Body of pancreas (tissue), 4 donors: Measurements from ENCODE around the gene AGR2. TPM values are rescaled to one million over a fixed set of nuclear protein-coding genes. Genes with fewer than 3 reads are reported as not detected.
A peak's percentile ranks its signal among the peaks of the same experiment; 100 is the strongest.

Experiments used
- ATAC-seq: fragments of 150-250 bp; one replicate; pipeline ENCODE4 v1.9.1; 2016
- DNase-seq, 4 donors: peaks; one replicate each; pipeline ENCODE4 v3.0.0-alpha.2; 2019
- H3K27ac ChIP-seq, 4 donors: fragments of 200-600 bp; sonication (generic); 1 replicate in 3 of 4; 2 replicates in 1 of 4; pipeline versions ENCODE4 v1.5.1 to v1.6.1; 2016 to 2019; ENCODE audit warnings: mild to moderate bottlenecking in 1 of 4, mixed read lengths in 1 of 4, moderate library complexity in 1 of 4
- H3K27me3 ChIP-seq, 2 donors: fragments of 200-600 bp; sonication (generic); one replicate each; pipeline ENCODE4 v1.6.0; 2016; ENCODE audit warnings: mild to moderate bottlenecking in 1 of 2
- H3K36me3 ChIP-seq, 2 donors: fragments of 200-600 bp; sonication (generic); replicated peaks in 1 of 2; 2 replicates each; pipeline ENCODE4 v1.5.1; 2016; ENCODE audit warnings: low read depth in 2 of 2; ENCODE audit not compliant: insufficient read depth in 1 of 2
- H3K4me1 ChIP-seq: fragments of 200-600 bp; sonication (generic); one replicate; pipeline ENCODE4 v1.6.0; 2016
- H3K4me3 ChIP-seq, 2 donors: fragments of 200-600 bp; sonication (generic); 1 replicate in 1 of 2; 2 replicates in 1 of 2; pipeline ENCODE4 v1.5.1; 2016 to 2019
- H3K9me3 ChIP-seq, 3 donors: fragments of 200-600 bp; sonication (generic); 1 replicate in 2 of 3; 2 replicates in 1 of 3; pipeline ENCODE4 v1.5.1; 2016
- CTCF ChIP-seq, 7 experiments: fragments of 450-650 bp in 4 of 7; fragments of 200-600 bp in 3 of 7; sonication (generic) in 3 of 7; IDR thresholded peaks; one replicate each; pipeline ENCODE4 v1.5.1; 2016 to 2019; ENCODE audit warnings: antibody characterized with exemption in 7 of 7
- POLR2A ChIP-seq, 3 donors: fragments of 450-650 bp; IDR thresholded peaks; one replicate each; pipeline ENCODE4 v1.6.1; 2016; ENCODE audit warnings: antibody characterized with exemption in 3 of 3, mild to moderate bottlenecking in 2 of 3
- WGBS, 2 donors: methylation state at CpG; one replicate each; pipeline ENCODE4 v1.1.5; 2017; 5-methylcytosine and 5-hydroxymethylcytosine counted together
- intact Hi-C: fragments of 100-400 bp; cut with DNase I; formaldehyde crosslinking; loops from one replicate; pipeline ENCODE4 v1.15.1; 2023
- total RNA-seq, 2 donors: library from RNA; depleted of rRNA; stranded (reverse); fragments of >200 nt; gene quantifications; one replicate each; pipeline ENCODE4 v1.1.0, GENCODE V29; 2016

AGR2 gene
- total RNA-seq, 2 donors from 2014 or later: 6.3 to 20.0 TPM

DNA sequence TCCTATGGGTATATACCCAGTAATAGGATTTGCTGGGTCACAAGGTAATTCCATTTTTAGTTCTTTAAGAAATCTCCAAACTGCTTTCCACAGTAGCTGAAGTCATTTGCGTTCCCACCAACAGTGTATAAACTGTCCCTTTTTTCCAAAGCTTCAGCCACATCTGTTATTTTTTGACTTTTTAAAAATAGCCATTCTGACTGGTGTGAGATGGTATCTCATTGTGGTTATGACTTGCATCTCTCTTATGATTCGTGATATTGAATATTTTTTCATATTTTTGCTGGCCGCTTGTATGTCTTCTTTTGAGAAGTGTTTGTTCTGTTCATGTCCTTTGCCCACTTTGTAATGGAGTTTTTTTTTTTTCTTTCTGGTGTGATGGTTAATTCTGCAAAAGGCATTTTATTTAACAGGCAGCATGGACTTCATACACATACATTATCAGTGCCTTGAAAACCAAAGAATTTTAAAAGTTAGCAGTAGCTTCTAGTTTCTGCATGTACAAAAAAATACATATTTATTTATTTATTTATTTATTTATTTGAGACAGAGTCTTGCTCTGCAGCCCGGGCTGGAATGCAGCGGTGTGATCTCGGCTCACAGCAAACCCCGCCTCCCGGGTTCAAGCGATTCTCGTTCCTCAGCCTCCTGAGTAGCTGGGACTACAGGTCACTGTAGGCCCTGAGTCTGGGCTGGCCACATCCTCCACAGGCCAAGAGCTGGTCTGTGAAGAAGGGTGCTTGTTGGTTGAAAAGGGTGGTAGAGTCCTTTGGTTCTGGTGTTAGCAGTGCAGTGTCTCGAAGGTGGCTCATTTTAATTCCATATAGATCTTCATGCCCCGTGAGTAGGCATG is 44.7 kb upstream of the AGR2 start:
- H3K27ac ChIP-seq: no peak overlapping the region

DNA sequence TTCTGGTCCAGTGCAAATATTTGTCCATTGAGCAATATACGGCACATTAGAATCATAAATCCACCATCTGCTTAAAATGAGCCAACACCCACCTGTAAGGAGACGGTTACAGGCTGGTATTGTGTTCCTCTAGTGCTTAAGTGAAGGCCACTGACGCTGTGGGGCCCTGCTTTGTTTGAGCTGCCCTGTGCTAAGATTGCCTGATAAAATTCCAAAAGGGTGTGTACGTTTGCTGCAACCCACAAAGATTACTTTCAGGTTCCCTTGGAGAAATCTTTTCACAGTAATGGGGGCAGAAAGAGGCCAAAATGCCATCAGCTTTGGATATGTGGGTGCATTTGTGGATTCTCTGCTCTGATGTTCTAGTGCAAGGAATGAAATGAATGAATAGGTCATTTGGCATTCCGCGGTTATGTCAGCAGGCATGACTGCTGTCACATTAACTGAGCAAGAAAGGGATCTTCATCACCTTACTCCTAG is 42.6 kb upstream of the AGR2 start:
- Histone ChIP-seq H3K4me1 (peaks cover 15% of the 10 kb centered on the region), H3K27ac (peak overlapping the region in 3 of 4 donors; percentile 40 to 55 (median 53)), H3K9me3 (no peaks in the 10 kb centered on the region), H3K36me3 (no peaks in the 10 kb centered on the region), H3K4me3 (no peak overlapping the region), H3K27me3 (no peaks in the 10 kb centered on the region)
- DNase-seq (peak; percentile 38 to 80 (median 63)), ATAC-seq (peak; percentile 91)
- intact Hi-C loops: no loop called here
- TF ChIP-seq POLR2A (IDR thresholded peaks at IDR 0.05): no peak
- TF ChIP-seq CTCF (IDR thresholded peaks at IDR 0.05): no peak
- WGBS, 2 donors: 36 to 42% methylated on average over 6 of the region's 6 CpGs

More for the DNA sequence above, 44.7 kb upstream of the AGR2 start:
- no peak overlapping the region for H3K4me3 ChIP-seq
- DNase-seq: no peak
- H3K9me3 ChIP-seq: no peaks in the 10 kb centered on the region
- H3K4me1 ChIP-seq: peaks cover 15% of the 10 kb centered on the region
- ATAC-seq: no peak
- H3K36me3 ChIP-seq: no peaks in the 10 kb centered on the region
- intact Hi-C loops: no loop called here
- 84 to 90% methylated on average over 12 of the region's 12 CpGs for WGBS, 2 donors
- H3K27me3 ChIP-seq: no peaks in the 10 kb centered on the region
- TF ChIP-seq POLR2A (IDR thresholded peaks at IDR 0.05): no peak
- no peak for TF ChIP-seq CTCF (IDR thresholded peaks at IDR 0.05)

DNA sequence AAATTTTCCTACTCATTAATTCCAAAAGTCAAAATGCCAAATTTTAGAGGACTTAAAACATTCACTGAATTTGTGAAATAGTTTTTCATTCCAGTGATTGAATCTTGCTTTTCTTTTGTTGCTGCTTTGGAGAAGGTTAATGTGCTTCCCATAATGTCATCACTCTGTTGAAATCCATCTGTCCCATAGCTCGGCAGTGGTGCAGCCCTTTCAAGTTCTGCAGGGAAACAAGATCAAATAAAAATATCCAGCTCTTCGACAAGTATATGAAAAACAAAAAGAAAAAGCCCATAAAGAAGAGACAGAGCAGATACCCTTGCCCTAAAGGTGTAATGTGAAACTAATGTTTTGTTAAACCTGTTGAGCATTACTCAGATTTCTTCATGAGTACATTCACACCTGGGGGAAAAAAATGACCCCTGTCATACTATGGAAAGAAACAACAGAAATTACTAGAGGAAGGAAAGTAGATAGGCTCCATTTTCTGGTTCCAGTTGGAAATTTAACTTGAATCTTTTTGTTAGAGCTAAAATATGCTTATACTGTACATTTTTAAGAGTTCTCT is 41.9 kb upstream of the AGR2 start:
- TF ChIP-seq CTCF (IDR thresholded peaks at IDR 0.05) (no peak), POLR2A (IDR thresholded peaks at IDR 0.05) (no peak)
- intact Hi-C loops: no loop called here
- ATAC-seq (peak; percentile 28), DNase-seq (no peak)
- WGBS, 2 donors: 65 to 67% methylated on average over 2 of the region's 2 CpGs
- no peaks in the 10 kb centered on the region for H3K9me3 ChIP-seq
- peak overlapping the region in 3 of 4 donors; percentile 22 to 55 (median 40) for H3K27ac ChIP-seq
- peaks cover 15% of the 10 kb centered on the region for H3K4me1 ChIP-seq
- H3K4me3 ChIP-seq: no peak overlapping the region
- no peaks in the 10 kb centered on the region for H3K36me3 ChIP-seq
- no peaks in the 10 kb centered on the region for H3K27me3 ChIP-seq

GRCh38 chr7:16845746-16846145 is 40.9 kb upstream of the AGR2 start:
- no peak for DNase-seq
- no peak for ATAC-seq
- H3K36me3 ChIP-seq: no peaks in the 10 kb centered on the region
- no peak overlapping the region for H3K4me3 ChIP-seq
- intact Hi-C loops: no loop called here
- TF ChIP-seq CTCF (IDR thresholded peaks at IDR 0.05) (no peak), POLR2A (IDR thresholded peaks at IDR 0.05) (no peak)
- no peak overlapping the region for H3K27ac ChIP-seq
- no peaks in the 10 kb centered on the region for H3K27me3 ChIP-seq
- no peaks in the 10 kb centered on the region for H3K9me3 ChIP-seq
- peaks cover 15% of the 10 kb centered on the region for H3K4me1 ChIP-seq
